GM12864 (cell line): ENCODE measurements around the gene RUNX3.

Source experiments
- DNase-seq: peaks from one replicate; pipeline ENCODE4 v3.0.0-alpha.2; 2011; ENCODE audit warnings: low read depth
- H3K4me3 ChIP-seq: 2 replicates; pipeline ENCODE4 v1.5.1; 2011; ENCODE audit warnings: mild to moderate bottlenecking, low read depth, low read length, control low read depth
- CTCF ChIP-seq: IDR thresholded peaks from 2 replicates; pipeline ENCODE4 v1.5.1; 2011; ENCODE audit warnings: low read depth, mild to moderate bottlenecking, moderate library complexity, low read length, control low read depth, inconsistent platforms; ENCODE audit errors: missing control alignments

Gene RUNX3

GRCh38 chr1:24903011-24903461 lies 27.0 kb downstream of the RUNX3 start:
- DNase-seq: no peak
- no peak overlapping the region for H3K4me3 ChIP-seq
- no peak for TF ChIP-seq CTCF

GRCh38 chr1:24902471-24902891 lies 27.6 kb downstream of the RUNX3 start:
- no peak for TF ChIP-seq CTCF

GRCh38 chr1:24901791-24902470 lies 28.1 kb downstream of the RUNX3 start:
- H3K4me3 ChIP-seq: no peak overlapping the region
- no peak for DNase-seq
- TF ChIP-seq CTCF: no peak

More at GRCh38 chr1:24902471-24902891, 27.6 kb downstream of the RUNX3 start:
- H3K4me3 ChIP-seq: no peak overlapping the region
- no peak for DNase-seq

- DNase-seq: no peak
- H3K4me3 ChIP-seq: no peak overlapping the region
- TF ChIP-seq CTCF: no peak
Measured at GRCh38 chr1:24900985-24901781, 28.9 kb downstream of the RUNX3 start.

GRCh38 chr1:24900486-24900849 lies 29.6 kb downstream of the RUNX3 start:
- no peak for DNase-seq
- no peak for TF ChIP-seq CTCF
- H3K4me3 ChIP-seq: no peak overlapping the region

- H3K4me3 ChIP-seq: no peak overlapping the region
- TF ChIP-seq CTCF: no peak
- no peak for DNase-seq
Measured at GRCh38 chr1:24899581-24900485, 30.2 kb downstream of the RUNX3 start.
